GM19452 (cell line): ENCODE data around the gene HIPK1.

Experiments used
- ATAC-seq: cut with Tn5 transposase; IDR thresholded peaks from one replicate; pipeline ENCODE4 v1.9.1; 2021; ENCODE audit not compliant: unreplicated experiment

The HIPK1 gene

DNA sequence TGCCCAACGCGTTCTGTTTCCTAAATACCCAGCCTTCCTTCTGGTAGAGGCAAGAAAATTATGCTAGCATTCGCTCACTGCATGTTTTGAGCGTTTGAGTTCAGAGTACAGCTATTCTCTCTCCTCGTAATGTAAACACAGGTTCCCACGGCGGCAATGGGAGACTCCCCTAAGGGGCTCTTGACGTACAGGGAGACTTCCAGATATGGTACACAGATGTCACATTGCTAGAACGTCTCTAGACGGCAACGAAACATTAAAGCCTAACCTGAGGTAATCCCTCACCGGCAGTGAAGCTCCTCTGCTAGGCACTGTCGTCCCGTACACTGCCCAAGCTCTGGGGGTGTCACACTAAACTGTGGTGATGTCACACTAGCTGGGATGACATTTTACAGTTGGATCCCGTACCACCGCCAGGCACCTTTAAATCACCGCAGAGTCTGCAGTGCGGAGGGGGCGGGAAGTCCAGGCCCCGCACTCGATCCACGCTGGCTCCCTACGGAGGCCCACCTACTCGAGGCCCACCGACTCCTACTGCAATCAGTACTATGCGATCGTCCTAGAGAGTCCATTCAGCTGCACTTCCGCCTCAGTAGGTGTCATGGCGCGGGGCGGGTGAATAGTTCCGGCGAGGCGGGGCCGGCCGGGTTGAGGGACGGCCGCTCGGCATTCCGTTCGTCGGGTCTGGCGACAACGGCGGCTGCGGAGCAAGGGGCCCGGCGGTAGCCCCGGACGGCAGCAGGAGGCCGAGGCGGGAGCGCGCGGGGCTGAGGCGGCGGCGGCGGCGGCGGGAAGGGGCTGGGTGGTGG lies at the start of gene HIPK1:
HIPK1 (plus strand) TSS at position 384 of the 809 bp plus-strand sequence.
- ATAC-seq = peak; percentile 66

DNA sequence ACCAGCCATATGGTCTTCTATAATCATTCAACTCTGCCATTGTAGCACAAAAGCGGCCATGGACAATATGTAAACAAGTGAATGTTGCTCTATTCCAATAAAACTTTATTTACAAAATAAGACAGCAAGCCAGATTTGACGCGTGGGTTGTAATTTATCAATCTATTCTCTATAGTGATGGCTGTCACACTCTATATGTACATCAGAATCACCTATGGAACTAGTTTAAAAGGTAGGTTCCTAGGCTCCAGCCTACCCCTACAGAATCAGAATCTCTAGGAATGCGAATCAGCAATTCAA lies 49.4 kb upstream of the HIPK1 start:
- no peak for ATAC-seq

DNA sequence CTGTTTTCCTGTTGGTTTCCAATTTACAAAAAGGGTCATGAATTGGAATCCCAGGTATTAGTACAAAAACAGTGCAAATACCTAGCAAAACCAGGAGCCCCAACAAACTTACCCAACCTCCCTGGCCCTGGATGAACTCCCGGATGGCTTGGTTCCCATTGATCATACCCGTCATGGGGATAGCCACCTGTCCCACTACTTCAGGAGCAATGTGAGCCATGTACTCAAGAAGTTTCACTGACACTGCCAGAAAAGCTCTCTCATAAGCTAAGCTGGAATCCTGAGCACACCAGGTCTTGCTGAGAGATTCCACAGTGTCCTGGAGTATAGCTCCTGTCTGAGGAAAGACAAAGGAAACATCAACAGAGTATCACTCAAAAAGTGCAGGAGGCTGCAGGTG lies 47.5 kb upstream of the HIPK1 start:
- ATAC-seq = no peak

DNA sequence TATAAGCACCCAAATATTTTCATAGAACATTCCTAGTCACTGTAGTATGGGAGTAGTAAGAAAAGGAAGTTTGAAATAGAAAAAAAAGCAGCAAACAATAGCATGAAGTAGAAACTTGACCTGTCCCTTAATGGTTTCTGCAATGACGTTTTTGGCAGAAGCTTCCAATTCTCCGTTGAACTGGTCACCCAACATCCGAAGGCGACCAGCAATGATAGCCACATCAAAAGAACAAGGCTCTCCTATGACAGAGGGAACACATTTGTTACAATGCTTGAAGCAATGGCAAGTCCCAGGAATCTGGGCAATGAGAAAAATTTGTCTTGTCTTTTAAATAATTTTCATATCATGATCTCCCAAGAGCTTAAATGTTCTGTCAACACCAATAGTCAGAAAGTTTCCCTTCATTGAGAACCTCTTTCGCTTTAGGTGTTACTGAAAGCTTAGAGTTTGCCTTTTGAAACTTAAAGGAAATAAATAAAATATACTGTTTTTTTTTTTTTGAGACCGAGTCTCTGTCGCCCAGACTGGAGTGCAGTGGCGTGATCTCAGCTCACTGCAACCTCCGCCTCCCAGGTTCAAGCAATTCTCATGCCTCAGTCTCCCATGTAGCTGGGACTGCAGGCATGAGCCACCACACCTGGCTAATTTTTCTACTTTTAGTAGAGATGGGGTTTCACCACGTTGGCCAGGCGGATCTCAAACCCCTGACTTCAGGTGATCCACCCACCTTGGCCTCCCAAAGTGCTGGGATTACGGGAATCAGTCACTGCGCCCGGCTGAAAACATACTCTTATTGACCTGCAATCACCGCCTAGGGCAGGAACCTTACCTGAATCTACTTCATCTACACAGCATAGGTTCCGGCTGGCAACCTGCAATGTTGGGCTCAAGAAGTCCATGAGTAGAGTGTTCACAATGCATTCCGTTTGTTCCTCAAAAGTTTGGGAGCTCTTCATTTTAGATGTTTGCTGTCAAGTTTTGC lies 42.4 kb upstream of the HIPK1 start:
- ATAC-seq = no peak

DNA sequence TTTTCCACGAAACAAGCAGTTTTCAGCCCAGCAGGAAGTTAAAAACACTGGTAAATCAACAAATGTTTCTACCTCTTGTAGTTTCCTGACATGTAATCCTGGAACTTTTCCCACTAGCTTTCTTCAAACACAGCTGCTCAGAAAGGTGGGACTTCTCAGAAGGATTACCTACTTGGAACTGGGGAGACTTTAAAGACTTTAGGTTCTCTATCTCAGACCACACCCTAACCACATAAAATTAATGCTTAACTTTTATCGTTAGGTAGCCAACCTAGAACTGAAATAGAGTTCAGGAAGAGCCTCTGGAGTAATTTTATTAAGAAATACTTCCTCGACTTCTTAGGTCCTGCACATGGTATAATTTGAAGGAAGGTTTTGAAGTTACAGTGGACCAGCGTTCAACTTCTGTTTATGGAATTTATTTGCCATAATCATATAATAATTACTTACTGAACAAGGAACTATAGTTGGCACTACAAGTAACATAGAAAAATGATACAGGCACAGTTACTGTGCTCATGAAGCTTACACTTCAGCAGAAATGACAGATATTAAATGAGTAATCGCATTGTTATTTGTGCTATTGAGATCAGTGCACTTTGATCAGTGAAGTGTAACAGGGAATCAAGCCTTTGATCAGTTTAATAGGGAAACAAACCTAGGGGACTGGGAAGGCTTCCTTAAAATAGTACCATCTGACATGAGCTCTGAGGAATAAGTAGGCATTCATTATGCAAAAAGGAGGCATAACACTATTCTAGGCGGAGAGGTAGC lies 41.5 kb upstream of the HIPK1 start, which contains the start of gene BCL2L15:
BCL2L15 (minus strand) TSS at position 180 of the 774 bp plus-strand sequence. CDS start 206 bp downstream, outside the sequence.
- ATAC-seq = no peak

DNA sequence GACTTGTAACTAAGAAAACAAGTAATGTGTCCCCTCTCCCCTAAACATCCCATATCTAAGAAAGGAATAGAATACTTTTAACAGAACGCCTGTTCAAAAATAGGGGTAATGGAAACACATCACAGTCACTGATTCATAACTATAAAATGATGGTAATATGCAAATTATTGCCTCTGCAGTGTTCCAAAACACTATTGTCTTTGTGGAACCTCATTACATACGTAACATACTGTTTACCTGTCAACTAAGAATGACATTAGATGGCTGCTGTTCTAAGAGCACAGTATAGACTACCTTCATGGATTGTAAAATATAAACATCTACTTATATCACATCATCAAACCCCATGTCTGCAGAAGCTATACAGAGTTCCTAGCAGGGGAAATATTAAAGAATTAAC lies 38.3 kb upstream of the HIPK1 start:
- ATAC-seq = no peak

DNA sequence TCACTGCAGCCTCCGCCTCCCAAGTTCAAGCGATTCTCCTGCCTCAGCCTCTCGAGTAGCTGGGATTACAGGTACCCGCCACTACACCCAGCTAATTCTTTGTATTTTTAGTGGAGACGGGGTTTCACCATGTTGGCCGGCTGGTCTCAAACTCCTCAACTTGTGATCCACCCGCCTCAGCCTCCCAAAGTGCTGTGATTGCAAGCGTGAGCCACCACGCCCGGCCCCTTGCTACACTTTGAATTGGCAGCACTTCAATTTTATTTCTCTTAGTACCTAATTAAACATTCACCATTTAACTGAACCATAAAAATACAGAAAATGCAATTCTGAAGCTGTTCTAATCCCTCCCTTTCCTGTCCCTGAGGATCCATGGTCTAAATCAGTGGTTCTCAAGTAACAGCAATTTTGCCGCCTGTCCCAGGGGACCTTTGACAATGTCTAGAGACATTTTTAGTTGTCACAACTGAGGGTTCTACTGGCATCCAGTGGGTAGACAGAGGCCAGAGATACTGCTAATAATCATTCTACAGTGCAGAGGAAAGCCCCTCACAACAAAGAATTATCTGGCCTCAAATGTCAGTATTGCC lies 37.4 kb upstream of the HIPK1 start:
- ATAC-seq = no peak

DNA sequence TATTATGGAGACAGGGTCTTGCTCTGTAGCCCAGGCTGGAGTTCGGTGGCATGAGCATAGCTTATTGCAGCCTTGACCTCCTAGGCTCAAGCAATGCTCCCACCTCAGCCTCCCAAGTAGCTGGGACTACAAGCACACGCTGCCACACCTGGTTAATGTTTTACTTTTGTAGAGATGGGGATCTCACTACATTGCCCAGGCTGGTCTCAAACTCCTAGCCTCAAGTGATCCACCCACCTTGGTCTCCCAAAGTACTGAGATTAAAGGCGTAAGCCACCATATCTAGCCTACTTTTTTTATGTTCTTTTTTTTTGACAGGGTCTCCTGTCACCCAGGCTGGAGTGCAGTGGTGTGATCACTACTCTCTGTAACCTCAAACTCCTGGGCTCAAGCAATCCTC lies 35.9 kb upstream of the HIPK1 start:
- no peak for ATAC-seq

DNA sequence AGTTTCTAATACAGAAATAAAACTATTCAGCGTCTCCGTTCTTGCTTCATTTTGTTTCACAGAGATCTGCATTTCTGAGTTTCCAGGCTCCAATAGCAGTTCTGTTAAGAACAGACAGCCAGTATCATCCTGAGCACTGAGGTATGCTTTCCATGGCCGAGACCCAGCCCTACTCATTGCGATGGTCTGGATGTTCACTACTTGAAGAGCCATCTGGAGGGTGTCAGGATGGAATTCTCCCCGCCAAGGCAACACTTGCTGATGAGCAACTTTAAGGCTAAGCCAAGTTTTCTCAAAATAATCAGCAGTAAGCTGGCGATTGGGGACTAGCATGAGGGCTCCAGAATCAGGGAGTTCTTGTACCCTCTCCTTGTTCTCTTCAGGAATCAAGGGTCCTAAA lies 34.0 kb upstream of the HIPK1 start:
- ATAC-seq = no peak

DNA sequence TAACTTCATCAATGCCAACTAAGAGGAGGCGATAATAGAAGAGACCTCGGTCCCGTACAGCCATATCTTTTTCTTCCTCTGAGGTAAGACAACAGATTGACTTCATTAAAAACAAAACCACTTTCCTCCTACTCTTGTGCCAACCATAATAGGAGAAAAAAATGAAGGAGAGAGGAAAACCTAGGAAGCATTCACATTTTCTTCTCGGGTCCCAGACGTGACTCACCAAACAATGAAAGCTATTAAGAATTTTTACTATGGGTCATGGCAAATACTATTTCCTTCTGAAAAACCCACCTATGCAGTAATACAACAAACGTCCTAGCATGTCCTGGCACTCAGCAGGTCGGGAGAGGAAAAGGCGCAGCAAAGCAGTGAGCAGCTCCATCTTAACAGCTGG lies 33.2 kb upstream of the HIPK1 start:
- ATAC-seq = no peak

DNA sequence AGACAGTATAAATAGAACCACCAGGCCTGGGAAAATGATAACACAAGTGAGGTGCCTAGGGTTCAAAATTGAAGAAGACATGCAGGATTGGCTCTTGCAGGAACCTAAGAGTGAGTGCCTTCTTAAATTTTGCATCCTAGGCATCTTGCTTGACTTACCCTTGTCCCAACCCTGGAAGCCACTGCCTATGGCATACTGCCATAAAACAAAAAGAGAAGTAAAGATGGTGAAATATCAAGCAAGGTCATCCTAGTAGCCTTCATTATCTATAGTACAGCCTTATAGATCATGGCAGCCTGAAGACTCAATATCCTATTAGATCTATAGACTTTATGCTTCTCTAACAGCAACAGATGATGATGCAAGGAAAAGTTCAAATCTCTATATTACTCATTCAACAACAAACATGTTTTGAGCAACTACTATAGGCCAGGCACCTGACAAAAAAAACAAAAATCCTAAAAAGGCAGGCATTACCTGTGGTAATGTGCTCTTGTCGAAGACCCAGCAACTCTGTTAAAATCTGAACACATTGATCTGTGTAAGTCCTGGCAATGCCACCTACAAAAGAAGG lies 30.8 kb upstream of the HIPK1 start:
- ATAC-seq = no peak

DNA sequence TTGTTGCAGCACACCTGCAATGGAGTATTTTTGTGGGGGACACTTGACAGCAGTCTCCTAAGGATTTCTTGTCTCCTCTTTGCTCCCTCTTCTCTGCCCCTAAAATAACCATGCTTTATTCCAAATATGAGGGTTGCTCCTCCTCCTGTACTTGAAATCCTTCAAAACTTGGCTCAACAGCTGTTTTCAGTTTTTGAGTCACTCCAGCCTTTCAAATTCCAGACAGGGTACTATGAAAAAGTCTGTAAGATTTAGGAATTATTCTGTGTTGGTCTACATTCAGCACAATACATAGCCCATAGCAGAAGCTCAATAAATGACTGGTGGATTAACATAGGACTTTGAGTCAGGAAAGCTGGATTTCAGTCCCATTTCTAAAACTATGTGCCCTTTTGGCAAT lies 30.0 kb upstream of the HIPK1 start:
- no peak for ATAC-seq

DNA sequence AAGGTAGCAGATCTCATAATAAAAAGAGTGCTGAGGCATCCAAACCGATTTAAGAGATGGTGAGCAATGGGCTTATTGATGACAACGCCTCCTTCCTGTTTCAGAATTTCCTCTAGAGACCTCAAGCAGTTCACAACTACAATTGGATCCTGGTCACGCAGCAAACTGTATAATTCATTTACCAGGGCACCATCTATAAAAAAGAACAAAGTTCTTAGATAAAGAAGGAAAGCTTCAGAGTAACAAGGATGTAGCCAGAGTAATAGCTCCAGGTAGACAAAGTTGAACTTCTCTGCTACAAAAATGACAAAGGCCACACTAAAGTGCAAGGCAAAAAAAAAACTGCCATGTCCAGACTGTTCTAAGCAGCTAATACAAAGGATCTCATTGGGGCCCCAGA lies 27.9 kb upstream of the HIPK1 start:
- ATAC-seq = no peak

DNA sequence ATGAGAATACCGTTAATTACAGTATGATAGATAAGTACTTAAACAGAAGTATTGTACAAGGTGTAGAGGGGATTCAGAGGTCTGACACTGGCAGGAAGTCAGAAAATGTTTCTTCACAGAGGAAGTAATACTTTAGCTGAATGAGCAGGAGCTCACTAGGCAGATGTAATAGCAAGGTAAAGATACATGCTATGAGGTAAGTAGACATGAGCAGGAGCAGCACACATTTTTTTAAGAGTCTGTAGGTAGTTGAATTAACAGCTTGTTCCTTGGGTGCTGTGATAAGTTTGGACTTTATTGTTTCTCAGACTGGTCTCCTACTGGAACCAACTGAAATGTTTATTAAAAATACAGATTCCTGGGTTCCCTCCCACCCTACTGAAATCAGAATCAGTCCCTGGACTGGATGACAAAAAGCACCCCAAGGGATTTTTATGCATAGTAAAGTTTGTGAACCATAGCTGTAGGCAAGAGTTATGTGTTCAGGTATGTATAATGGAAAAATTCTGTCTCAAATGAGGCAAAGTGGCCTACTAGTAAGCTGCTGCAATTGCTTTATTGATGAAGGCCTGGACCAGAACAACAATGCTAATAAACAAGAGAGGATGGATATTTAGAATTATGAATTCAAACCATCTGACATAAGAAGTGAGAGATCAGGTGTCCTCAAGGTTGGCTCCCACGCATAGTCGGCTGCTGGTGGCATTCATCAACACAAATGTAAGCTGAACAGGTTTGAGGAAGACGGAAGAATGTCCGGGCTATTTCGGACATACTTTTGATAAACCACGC lies 25.4 kb upstream of the HIPK1 start:
- ATAC-seq = no peak

DNA sequence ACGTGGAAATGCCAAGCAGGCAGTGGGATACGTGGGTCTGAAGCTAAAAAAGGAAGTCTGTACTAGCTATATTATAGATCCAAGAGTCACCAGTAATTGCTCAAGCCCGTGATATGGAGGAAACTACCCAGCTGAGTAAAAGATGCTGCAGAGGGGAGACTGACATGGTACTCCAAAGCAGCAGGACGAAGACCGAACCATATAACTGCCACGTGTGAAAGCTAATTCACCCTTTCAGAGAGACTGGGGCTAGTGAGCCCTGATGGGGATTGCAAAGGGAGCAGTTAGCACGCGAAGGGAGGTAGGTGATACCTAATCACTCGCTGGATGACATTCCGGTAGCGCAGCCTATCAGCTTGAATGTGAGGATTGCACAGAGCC lies 24.8 kb upstream of the HIPK1 start:
- peak; percentile 25 for ATAC-seq

DNA sequence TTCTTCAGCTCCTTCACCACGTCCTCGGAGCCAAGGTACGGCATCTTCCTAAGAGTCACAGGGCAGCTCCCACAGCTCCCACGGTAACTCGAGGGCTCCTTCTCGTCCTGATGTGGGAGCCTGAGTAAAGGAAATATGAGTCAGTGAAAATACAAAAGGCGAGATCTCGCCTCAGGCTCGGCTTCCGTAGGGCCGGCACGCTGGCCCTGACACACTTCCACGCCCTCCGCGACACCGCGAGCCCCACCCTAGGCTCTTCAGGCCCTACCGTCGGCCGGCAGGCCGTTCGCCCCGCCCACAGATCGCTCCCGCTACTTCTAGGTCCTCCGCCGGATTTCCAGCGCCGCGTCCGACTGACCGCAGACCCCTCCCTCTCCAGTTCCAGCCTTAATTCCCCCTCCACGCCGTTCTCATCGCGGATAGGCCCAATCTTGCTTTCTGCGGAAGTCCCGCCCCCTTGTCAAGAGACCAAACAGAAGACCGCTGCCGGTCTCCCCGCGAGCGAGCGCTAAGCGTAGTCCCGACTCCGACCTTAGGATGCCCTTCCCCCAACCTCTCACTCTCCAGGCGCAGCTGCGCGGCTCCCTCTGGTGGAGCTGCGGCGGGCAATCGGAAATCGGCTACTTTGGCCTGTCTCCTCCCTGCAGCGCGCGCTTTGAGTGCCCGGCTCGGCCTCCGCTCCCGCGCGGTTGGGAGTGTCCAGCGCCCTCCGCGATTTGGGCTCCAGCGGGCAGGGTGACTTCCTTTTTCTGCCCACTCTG lies 24.3 kb upstream of the HIPK1 start, which contains the start of the genes AP4B1 and DCLRE1B:
AP4B1 (minus strand) TSS at position 126 of the 761 bp plus-strand sequence; CDS start at position 44, 82 bp downstream.
DCLRE1B (plus strand) TSS at position 653 of the 761 bp plus-strand sequence. CDS start 261 bp downstream, outside the sequence.
- peak; percentile 90 for ATAC-seq

DNA sequence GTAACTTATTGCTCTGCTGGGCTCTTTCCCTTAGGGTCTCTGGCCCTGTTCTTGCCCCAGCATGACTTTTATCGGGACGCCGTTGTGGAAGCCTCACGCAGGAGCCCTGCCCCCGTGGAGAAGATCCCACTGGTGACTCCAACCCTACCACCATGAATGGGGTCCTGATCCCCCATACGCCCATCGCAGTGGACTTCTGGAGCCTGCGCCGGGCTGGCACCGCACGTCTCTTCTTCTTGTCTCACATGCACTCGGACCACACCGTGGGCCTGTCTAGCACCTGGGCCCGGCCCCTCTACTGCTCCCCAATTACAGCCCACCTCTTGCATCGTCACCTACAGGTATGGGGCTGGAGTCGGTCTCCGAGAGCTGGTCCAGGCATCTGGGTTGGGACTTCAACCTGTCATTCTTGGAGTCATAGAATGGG lies 23.7 kb upstream of the HIPK1 start:
- ATAC-seq = peak; percentile 3

DNA sequence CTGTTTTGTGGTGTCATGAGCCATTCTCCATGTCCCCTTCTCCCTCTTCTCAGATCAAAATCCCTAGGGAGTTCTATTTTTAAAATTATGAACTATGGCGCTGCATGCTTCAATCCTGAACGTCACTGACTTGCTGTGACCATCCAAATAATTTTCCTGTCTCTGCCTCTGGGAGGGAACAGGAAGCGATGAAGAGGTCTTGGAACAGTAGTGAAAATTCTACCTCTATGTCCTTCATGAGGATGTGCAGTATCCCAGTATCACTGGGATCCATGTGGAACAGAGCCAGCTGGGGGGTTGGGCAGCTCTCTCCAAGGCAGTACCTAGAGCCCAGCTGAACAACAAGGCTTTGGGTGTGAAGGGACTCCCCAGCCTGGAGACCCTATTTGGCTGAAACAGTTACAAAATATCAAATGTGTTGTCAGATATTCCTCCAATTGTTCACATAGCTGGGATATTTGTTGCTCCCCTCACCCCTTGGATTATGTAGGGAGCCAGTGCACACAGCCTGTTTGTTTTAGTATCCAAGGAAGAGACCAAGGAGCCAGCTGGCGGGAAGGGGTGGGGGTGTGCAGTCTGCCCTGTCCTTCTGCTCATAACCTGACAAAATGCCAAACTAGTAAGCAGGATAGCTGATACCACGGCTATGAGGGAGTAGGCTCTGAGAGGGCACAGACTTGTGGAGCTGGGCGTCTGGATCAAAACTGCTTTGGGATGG lies 16.4 kb upstream of the HIPK1 start:
- no peak for ATAC-seq
